ENCODE data around the gene LTB.

Gene LTB

GRCh38 chr6:31546958-31547726, 35.1 kb downstream of the LTB start, which contains the start of gene NFKBIL1:
NFKBIL1 (plus strand) TSS chr6:31547608; CDS start chr6:31547695, 87 bp downstream.
- DNase-seq = peak; percentile 98

GRCh38 chr6:31546339-31546957, 35.8 kb downstream of the LTB start, which contains the start of gene ATP6V1G2:
ATP6V1G2 (minus strand) TSS chr6:31546608; CDS start chr6:31546559, 49 bp downstream.
- DNase-seq = peak; percentile 93

GRCh38 chr6:31545291-31545690, 36.9 kb downstream of the LTB start:
- no peak for DNase-seq

- no peak for DNase-seq
Measured at GRCh38 chr6:31544676-31545075, 37.5 kb downstream of the LTB start.

GRCh38 chr6:31543639-31544038, 38.6 kb downstream of the LTB start:
- no peak for DNase-seq

GRCh38 chr6:31541658-31542521, 40.3 kb downstream of the LTB start, which contains the start of gene DDX39B:
DDX39B (minus strand) TSS chr6:31542003; CDS start chr6:31540532, 1,471 bp downstream.
- peak; percentile 97 for DNase-seq

- DNase-seq = peak; percentile 61
Measured at GRCh38 chr6:31541059-31541657, 41.1 kb downstream of the LTB start.

- no peak for DNase-seq
Measured at GRCh38 chr6:31540640-31541039, 41.6 kb downstream of the LTB start.

GRCh38 chr6:31538805-31539400, 43.3 kb downstream of the LTB start:
- DNase-seq = no peak

- no peak for DNase-seq
Measured at GRCh38 chr6:31535538-31536324, 46.5 kb downstream of the LTB start.

- no peak for DNase-seq
Measured at GRCh38 chr6:31534521-31535040, 47.6 kb downstream of the LTB start.

- DNase-seq = no peak
Measured at GRCh38 chr6:31534011-31534410, 48.2 kb downstream of the LTB start.

- DNase-seq = no peak
Measured at GRCh38 chr6:31533455-31533841, 48.8 kb downstream of the LTB start.

GRCh38 chr6:31532644-31533454, 49.4 kb downstream of the LTB start:
- DNase-seq = no peak

- DNase-seq = no peak
Measured at GRCh38 chr6:31531771-31532643, 50.2 kb downstream of the LTB start.

GRCh38 chr6:31531162-31531561, 51.1 kb downstream of the LTB start:
- DNase-seq = no peak

GRCh38 chr6:31530659-31531058, 51.6 kb downstream of the LTB start:
- DNase-seq = no peak
